ENCODE results near the gene STK17A. TPM values are rescaled to one million over a fixed set of nuclear protein-coding genes. Genes with fewer than 3 reads are reported as not detected.

STK17A gene
- total and polyA plus RNA-seq, 2 donors = 5.4 to 17.4 TPM

DNA sequence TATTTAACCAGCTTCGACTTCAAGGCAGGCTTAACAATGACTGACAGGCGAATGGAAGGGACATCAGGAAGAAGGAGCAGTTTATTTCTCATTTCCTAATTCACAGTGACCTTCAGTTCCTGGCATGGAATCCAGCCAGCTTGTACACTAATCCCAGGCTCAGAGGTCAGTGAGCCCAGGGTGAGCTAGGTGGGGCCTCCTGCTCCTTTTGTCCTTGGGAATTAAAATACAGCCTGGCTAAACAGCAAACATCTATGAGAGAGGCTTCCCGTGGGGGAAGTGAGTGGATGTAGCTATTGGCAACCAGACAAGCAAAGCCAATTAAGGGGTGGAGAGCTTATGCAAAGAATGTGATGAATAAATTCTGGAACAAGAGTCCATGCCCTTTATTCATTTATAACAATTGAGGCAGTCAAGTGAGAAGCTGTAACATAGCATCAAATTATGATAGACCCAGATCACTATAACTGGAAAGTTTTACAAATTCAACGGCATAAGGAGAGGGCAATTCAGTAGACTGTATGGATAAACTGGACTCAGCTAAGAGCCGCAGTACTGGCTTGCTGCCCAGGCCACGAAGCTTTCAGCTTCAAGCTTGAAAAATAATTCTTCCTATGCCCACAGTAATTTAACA, 57.1 kb downstream of the STK17A start:
- Histone ChIP-seq H3K27ac (ENCODE audit: low read depth) (no peak overlapping the region), H3K4me3 (ENCODE audit: low read depth, low read length) (no peak overlapping the region), H3K36me3 (ENCODE audit: insufficient read depth) (peaks cover 3% of the 10 kb centered on the region), H3K4me1 (ENCODE audit: insufficient read depth) (no peaks in the 10 kb centered on the region)
- 34% methylated on average over 6 of the region's 6 CpGs for WGBS
- peak; percentile 36 for DNase-seq (ENCODE audit: extremely low spot score)

- Histone ChIP-seq H3K4me1 (ENCODE audit: insufficient read depth) (no peaks in the 10 kb centered on the region), H3K36me3 (ENCODE audit: insufficient read depth) (peaks cover 3% of the 10 kb centered on the region), H3K27ac (ENCODE audit: low read depth) (no peak overlapping the region), H3K4me3 (ENCODE audit: low read depth, low read length) (no peak overlapping the region)
- 98% methylated on average over 3 of the region's 3 CpGs for WGBS
- DNase-seq (ENCODE audit: extremely low spot score) = no peak
These were observed 57.8 kb downstream of the STK17A start for GRCh38 chr7:43640679-43641078.

GRCh38 chr7:43642897-43643630, 60.2 kb downstream of the STK17A start:
- no peak overlapping the region for H3K27ac ChIP-seq (ENCODE audit: low read depth)
- H3K36me3 ChIP-seq (ENCODE audit: insufficient read depth) = peaks cover 3% of the 10 kb centered on the region
- DNase-seq (ENCODE audit: extremely low spot score) = no peak
- H3K4me1 ChIP-seq (ENCODE audit: insufficient read depth) = peaks cover 2% of the 10 kb centered on the region
- 95% methylated on average over 13 of the region's 13 CpGs for WGBS
- H3K4me3 ChIP-seq (ENCODE audit: low read depth, low read length) = no peak overlapping the region

DNA sequence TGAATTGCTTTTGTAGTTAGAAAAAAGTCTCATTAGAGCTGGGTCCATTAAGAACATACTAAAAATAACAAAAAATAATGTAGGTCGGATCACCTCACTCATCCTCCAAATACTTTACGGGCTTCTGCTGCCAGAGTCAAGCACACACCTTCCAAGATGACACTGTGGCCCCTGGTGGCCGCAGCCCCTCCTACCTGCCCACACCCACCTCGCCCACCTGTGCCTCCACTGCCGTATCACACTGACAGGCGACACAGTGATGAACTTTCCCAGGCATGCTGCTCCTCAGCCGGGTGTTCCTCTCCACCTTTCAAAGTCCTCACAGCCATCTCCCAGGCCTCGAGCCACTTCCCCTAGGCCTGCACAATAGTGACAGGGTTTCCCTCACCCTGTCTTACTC, 60.9 kb downstream of the STK17A start:
- DNase-seq (ENCODE audit: extremely low spot score) = no peak
- H3K4me3 ChIP-seq (ENCODE audit: low read depth, low read length) = no peak overlapping the region
- WGBS = 82% methylated on average over 8 of the region's 8 CpGs
- no peak overlapping the region for H3K27ac ChIP-seq (ENCODE audit: low read depth)
- H3K4me1 ChIP-seq (ENCODE audit: insufficient read depth) = peaks cover 2% of the 10 kb centered on the region
- peaks cover 3% of the 10 kb centered on the region for H3K36me3 ChIP-seq (ENCODE audit: insufficient read depth)

DNA sequence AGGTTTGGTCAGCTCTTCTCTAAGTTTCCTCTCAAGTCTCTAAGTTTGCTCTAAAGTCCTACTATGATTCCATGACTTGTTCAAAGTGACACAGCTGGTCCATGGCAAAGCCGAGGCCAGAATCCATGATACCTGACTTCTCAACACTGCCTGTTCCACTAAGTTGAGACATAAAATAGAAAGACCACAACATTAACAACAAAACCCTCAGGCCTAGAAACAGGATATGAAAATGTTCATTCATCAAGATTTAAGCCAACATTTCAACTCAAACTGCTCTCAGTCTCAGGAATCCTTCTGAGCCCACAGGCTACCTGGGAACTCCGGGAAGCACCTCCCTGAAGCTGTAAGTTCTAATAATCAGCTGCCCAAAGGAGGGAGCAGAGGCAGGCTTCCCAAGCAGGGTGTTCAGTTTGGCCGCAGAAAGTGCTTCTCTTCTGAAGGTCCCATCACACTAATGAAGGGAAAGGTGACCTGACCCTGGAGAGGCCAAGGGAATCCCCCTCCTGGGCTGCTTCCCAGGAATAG, 62.9 kb downstream of the STK17A start:
- 91% methylated on average over 3 of the region's 3 CpGs for WGBS
- H3K4me3 ChIP-seq (ENCODE audit: low read depth, low read length) = no peak overlapping the region
- peaks cover 2% of the 10 kb centered on the region for H3K4me1 ChIP-seq (ENCODE audit: insufficient read depth)
- peaks cover 3% of the 10 kb centered on the region for H3K36me3 ChIP-seq (ENCODE audit: insufficient read depth)
- DNase-seq (ENCODE audit: extremely low spot score) = no peak
- peak overlapping the region; percentile 49 for H3K27ac ChIP-seq (ENCODE audit: low read depth)

GRCh38 chr7:43646603-43647338, 63.9 kb downstream of the STK17A start:
- Histone ChIP-seq H3K36me3 (ENCODE audit: insufficient read depth) (no peaks in the 10 kb centered on the region), H3K4me3 (ENCODE audit: low read depth, low read length) (no peak overlapping the region), H3K27ac (ENCODE audit: low read depth) (peak overlapping the region; percentile 44), H3K4me1 (ENCODE audit: insufficient read depth) (peaks cover 2% of the 10 kb centered on the region)
- WGBS = 29% methylated on average over 8 of the region's 8 CpGs
- DNase-seq (ENCODE audit: extremely low spot score) = no peak

GRCh38 chr7:43647339-43647672, 64.4 kb downstream of the STK17A start:
- peak overlapping the region; percentile 87 for H3K27ac ChIP-seq (ENCODE audit: low read depth)
- no peak overlapping the region for H3K4me3 ChIP-seq (ENCODE audit: low read depth, low read length)
- 29% methylated on average over 7 of the region's 7 CpGs for WGBS
- no peaks in the 10 kb centered on the region for H3K36me3 ChIP-seq (ENCODE audit: insufficient read depth)
- peaks cover 2% of the 10 kb centered on the region for H3K4me1 ChIP-seq (ENCODE audit: insufficient read depth)
- DNase-seq (ENCODE audit: extremely low spot score) = no peak

- peak; percentile 74 for DNase-seq (ENCODE audit: extremely low spot score)
- H3K4me3 ChIP-seq (ENCODE audit: low read depth, low read length) = no peak overlapping the region
- H3K27ac ChIP-seq (ENCODE audit: low read depth) = peak overlapping the region; percentile 87
- H3K36me3 ChIP-seq (ENCODE audit: insufficient read depth) = no peaks in the 10 kb centered on the region
- 15% methylated on average over 10 of the region's 10 CpGs for WGBS
- H3K4me1 ChIP-seq (ENCODE audit: insufficient read depth) = peaks cover 2% of the 10 kb centered on the region
These were observed 65.0 kb downstream of the STK17A start for GRCh38 chr7:43647673-43648472.

DNA sequence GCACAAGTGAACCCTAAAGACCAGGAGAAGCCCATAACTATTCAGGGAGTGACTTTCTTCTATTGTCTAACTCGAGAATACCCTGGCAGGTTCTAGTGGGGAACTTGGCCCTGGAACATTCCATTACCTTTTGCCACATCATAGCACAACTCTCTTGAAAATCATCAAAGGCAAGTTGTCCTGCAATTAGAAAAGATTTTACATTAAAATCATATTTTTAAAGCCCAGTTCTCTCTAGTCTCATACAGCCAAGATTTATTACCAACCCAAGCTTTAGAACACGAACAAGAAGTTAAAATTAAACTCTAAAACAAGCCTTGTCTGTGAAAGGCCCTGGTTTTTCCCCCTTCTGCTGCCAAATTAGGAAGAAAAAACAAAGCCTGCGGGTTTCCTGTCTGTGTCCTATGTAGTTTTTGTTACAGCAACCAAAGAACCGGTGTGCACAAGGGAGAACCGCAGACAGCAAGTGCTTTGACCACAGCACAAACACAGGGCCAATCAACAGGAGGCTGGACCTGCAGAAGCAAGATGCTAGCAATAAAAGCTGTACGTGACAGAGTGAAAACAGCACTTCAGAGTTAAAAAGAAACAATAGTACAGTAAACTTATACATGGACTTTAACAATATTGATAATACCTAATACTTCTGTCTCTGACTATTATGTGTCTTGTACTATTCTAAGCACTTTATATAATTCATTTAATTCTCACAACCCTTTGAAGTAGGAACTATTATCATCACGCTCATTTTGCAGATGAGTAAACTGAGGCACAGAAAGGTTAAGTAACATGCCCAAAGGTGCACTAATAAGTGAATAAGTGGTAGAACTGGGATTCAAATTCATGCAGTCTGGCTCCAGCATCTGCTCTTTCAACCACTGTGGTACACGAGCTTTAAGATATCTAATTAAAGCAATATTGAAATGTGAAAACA, 65.8 kb downstream of the STK17A start:
- Histone ChIP-seq H3K27ac (ENCODE audit: low read depth) (peak overlapping the region; percentile 59), H3K36me3 (ENCODE audit: insufficient read depth) (no peaks in the 10 kb centered on the region), H3K4me3 (ENCODE audit: low read depth, low read length) (no peak overlapping the region), H3K4me1 (ENCODE audit: insufficient read depth) (peaks cover 2% of the 10 kb centered on the region)
- no peak for DNase-seq (ENCODE audit: extremely low spot score)
- 27% methylated on average over 8 of the region's 8 CpGs for WGBS

DNA sequence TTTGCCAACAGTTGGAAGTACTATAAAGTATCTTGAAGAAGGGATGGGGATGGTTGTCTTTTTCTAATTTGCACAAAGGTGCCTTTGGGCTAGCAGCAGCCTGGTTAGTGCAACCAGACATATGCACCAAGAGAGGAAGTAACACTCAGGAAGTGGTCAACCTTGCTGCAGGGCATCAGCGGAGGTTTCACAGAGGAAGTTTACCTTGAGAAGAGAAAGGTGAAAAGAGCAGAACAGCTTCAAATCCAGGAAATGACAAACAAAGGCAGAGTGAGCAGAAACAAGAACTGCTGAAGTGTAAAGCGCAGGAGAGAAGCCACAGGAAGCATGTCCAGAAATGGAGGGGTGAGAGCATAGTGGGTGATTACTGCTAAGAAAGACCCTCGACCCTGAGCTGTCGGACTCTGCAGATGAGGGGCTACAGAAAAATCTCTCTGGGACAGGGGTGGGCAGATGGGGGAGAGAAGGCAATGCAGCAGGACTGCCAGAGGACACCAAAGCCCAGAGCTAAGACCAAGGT, 66.9 kb downstream of the STK17A start:
- no peak for DNase-seq (ENCODE audit: extremely low spot score)
- Histone ChIP-seq H3K4me3 (ENCODE audit: low read depth, low read length) (no peak overlapping the region), H3K27ac (ENCODE audit: low read depth) (peak overlapping the region; percentile 60), H3K4me1 (ENCODE audit: insufficient read depth) (peaks cover 2% of the 10 kb centered on the region), H3K36me3 (ENCODE audit: insufficient read depth) (no peaks in the 10 kb centered on the region)
- WGBS = 43% methylated on average over 4 of the region's 4 CpGs

GRCh38 chr7:43650457-43651052, 67.6 kb downstream of the STK17A start:
- Histone ChIP-seq H3K36me3 (ENCODE audit: insufficient read depth) (no peaks in the 10 kb centered on the region), H3K4me1 (ENCODE audit: insufficient read depth) (peaks cover 2% of the 10 kb centered on the region), H3K4me3 (ENCODE audit: low read depth, low read length) (no peak overlapping the region), H3K27ac (ENCODE audit: low read depth) (peak overlapping the region; percentile 80)
- WGBS = 19% methylated on average over 9 of the region's 9 CpGs
- no peak for DNase-seq (ENCODE audit: extremely low spot score)

DNA sequence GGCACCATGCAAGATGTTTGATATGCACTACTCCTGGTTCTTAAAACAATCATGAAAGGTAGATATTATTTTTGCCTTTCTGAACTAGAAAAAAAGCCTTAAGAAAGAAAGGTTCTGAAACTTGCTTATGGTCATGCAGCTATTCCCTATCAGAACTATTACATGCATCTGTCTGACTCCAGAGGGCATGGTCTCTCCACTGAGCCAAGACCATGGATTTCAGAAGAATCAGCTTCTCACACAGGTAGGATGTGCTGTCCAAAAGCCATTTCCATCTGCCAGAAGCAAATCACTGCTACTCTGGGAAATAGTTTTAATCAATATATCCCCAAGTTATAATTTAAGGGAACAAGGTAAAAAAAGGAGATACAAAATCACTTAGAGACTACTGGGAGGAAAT, 69.5 kb downstream of the STK17A start:
- no peak overlapping the region for H3K4me3 ChIP-seq (ENCODE audit: low read depth, low read length)
- DNase-seq (ENCODE audit: extremely low spot score) = no peak
- H3K36me3 ChIP-seq (ENCODE audit: insufficient read depth) = no peaks in the 10 kb centered on the region
- H3K27ac ChIP-seq (ENCODE audit: low read depth) = no peak overlapping the region
- peaks cover 2% of the 10 kb centered on the region for H3K4me1 ChIP-seq (ENCODE audit: insufficient read depth)
